ENCODE measurements around the gene SLC49A4.

Gene SLC49A4

DNA sequence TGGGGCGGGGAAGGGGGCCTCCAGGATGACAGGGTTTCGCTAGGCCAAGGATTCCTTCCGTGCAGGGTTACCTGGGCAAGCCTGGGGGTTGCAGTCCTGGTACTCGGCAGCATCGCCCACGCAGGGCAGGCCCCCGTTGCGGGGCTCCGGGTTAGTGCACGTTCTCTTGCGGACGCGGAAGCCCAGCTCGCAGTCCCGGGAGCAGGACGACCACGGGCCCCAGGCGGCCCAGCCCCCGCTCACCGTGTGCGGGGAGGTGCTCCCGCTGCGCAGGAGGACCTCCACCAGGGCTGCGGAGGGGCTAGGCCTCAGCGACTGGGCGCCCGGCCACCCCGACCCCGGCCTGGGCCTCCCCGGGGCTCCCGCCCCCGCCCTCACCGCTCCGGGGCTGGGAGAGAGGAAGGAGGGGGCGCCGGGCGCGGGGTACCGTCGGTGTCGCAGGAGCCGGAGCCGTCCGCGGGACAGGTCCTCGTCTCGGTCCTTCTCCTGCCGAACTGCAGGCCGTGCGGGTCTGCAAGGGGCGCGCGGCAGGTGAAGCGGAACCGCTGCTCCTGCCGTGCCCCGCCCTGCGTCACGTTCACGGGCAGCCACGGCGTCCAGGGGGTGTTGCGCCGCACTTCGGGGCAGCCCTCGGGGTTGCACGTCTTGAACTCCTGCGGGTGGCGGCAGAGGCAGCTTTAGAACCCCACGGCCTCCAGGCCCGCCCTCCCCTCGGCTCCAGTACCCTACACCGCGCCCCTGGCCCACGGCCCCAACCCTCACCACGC, 118.1 kb downstream of the SLC49A4 start:
- H3F3A ChIP-seq (ENCODE audit: insufficient read depth): no peaks in the 10 kb centered on the region
- no peaks in the 10 kb centered on the region for H3K9me2 ChIP-seq (replicated peaks; ENCODE audit: insufficient read depth, low read length)
- no peaks in the 10 kb centered on the region for H3K27me3 ChIP-seq (ENCODE audit: low read length)
- no peak overlapping the region for H2AFZ ChIP-seq (ENCODE audit: low read depth, low read length, severe bottlenecking)
- no peaks in the 10 kb centered on the region for H3K9me3 ChIP-seq (ENCODE audit: insufficient read depth, low read length)
- H3K4me3 ChIP-seq (ENCODE audit: insufficient read depth, low read length, poor library complexity, severe bottlenecking): no peak overlapping the region
- H3K36me3 ChIP-seq (ENCODE audit: low read length): no peaks in the 10 kb centered on the region
- no peaks in the 10 kb centered on the region for H3K79me2 ChIP-seq (ENCODE audit: insufficient read depth, low read length)
- no peak overlapping the region for H3K4me2 ChIP-seq (ENCODE audit: low read depth, low read length, poor library complexity, severe bottlenecking)
- H3K9ac ChIP-seq (ENCODE audit: low read length): no peak overlapping the region
- TF ChIP-seq, protein P1, sequence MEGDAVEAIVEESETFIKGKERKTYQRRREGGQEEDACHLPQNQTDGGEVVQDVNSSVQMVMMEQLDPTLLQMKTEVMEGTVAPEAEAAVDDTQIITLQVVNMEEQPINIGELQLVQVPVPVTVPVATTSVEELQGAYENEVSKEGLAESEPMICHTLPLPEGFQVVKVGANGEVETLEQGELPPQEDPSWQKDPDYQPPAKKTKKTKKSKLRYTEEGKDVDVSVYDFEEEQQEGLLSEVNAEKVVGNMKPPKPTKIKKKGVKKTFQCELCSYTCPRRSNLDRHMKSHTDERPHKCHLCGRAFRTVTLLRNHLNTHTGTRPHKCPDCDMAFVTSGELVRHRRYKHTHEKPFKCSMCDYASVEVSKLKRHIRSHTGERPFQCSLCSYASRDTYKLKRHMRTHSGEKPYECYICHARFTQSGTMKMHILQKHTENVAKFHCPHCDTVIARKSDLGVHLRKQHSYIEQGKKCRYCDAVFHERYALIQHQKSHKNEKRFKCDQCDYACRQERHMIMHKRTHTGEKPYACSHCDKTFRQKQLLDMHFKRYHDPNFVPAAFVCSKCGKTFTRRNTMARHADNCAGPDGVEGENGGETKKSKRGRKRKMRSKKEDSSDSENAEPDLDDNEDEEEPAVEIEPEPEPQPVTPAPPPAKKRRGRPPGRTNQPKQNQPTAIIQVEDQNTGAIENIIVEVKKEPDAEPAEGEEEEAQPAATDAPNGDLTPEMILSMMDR (IDR thresholded peaks at IDR 0.05; ENCODE audit: insufficient read depth, low read length, poor library complexity, severe bottlenecking): no peak
- no peak for TF ChIP-seq EZH2phosphoT487 (conservative IDR thresholded peaks at IDR 0.05; ENCODE audit: low read length)
- no peak overlapping the region for H3K27ac ChIP-seq (ENCODE audit: low read depth, low read length)
- no peaks in the 10 kb centered on the region for H4K20me1 ChIP-seq (ENCODE audit: low read depth, low read length)

DNA sequence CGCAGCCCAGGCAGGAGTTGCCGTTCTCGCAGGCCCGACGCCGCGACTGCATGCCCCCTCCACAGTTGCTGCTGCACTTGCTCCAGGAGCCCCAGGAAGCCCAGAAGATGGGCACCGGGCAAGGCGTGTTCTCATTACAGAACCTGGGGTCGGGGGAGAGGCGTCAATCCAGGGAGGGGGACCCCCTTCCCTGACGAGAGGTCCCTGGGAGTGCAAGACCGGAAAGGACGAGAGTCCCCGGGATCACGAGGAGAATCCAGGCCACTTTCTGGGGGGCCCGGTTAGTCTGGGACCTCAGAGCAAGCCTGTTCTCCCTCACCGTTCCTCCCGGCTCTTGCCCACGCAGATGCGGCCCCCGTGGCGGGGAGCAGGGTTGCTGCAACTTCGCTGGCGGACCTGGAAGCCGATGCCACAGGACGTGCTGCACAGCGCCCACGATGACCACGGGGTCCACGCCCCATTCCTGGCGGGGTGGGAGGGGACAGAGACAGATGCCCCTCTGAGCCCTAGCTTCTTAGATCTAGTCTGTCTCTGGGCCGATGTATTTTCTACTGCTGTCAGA, 118.8 kb downstream of the SLC49A4 start:
- no peaks in the 10 kb centered on the region for H3K9me3 ChIP-seq (ENCODE audit: insufficient read depth, low read length)
- TF ChIP-seq, protein P1 (IDR thresholded peaks at IDR 0.05; ENCODE audit: insufficient read depth, low read length, poor library complexity, severe bottlenecking): no peak
- no peak for TF ChIP-seq EZH2phosphoT487 (conservative IDR thresholded peaks at IDR 0.05; ENCODE audit: low read length)
- no peak overlapping the region for H3K27ac ChIP-seq (ENCODE audit: low read depth, low read length)
- H3K27me3 ChIP-seq (ENCODE audit: low read length): no peaks in the 10 kb centered on the region
- no peak overlapping the region for H3K9ac ChIP-seq (ENCODE audit: low read length)
- no peaks in the 10 kb centered on the region for H3F3A ChIP-seq (ENCODE audit: insufficient read depth)
- no peaks in the 10 kb centered on the region for H3K79me2 ChIP-seq (ENCODE audit: insufficient read depth, low read length)
- H4K20me1 ChIP-seq (ENCODE audit: low read depth, low read length): no peaks in the 10 kb centered on the region
- H2AFZ ChIP-seq (ENCODE audit: low read depth, low read length, severe bottlenecking): no peak overlapping the region
- H3K4me3 ChIP-seq (ENCODE audit: insufficient read depth, low read length, poor library complexity, severe bottlenecking): no peak overlapping the region
- H3K36me3 ChIP-seq (ENCODE audit: low read length): no peaks in the 10 kb centered on the region
- no peak overlapping the region for H3K4me2 ChIP-seq (ENCODE audit: low read depth, low read length, poor library complexity, severe bottlenecking)
- H3K9me2 ChIP-seq (replicated peaks; ENCODE audit: insufficient read depth, low read length): no peaks in the 10 kb centered on the region

DNA sequence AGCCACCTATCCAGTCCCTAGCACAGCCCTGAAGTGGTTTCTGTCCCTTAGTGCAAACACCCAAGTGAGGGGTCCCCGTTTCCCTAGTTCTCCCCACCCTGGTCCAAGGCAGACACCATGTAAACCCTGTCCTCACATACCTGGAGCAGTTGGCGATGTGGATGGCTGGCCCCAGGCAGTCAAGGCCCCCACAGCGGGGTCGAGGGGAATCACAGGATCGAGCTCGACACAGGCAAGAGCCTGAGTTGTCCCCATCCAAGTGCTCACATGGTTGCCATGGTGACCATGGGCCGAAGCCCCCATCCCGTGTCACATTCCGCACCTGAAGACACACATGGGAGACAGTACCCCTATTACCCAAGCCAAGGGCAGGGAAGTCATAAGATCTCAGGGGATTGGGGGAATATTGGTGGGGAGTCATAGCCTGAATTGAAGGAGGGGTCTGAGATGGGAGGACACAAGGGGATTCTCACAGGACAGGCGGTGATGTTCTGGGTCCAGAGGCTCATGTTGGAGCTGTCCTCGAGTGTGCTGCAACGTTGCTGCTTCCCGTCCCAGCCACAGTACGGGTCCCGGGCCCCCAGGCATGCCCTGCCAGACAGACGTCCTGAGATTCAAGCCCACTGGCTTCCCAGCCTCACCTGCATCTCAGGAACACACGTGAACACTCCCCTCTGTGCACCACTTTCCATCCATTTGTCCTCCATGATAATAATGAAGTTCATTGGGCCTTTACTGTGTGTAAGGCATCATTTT, 120.6 kb downstream of the SLC49A4 start:
- H3K9ac ChIP-seq (ENCODE audit: low read length): no peak overlapping the region
- H3F3A ChIP-seq (ENCODE audit: insufficient read depth): no peaks in the 10 kb centered on the region
- H3K79me2 ChIP-seq (ENCODE audit: insufficient read depth, low read length): no peaks in the 10 kb centered on the region
- H2AFZ ChIP-seq (ENCODE audit: low read depth, low read length, severe bottlenecking): no peak overlapping the region
- no peak overlapping the region for H3K27ac ChIP-seq (ENCODE audit: low read depth, low read length)
- no peaks in the 10 kb centered on the region for H3K9me3 ChIP-seq (ENCODE audit: insufficient read depth, low read length)
- H3K9me2 ChIP-seq (replicated peaks; ENCODE audit: insufficient read depth, low read length): no peaks in the 10 kb centered on the region
- H3K36me3 ChIP-seq (ENCODE audit: low read length): no peaks in the 10 kb centered on the region
- TF ChIP-seq, protein P1 (IDR thresholded peaks at IDR 0.05; ENCODE audit: insufficient read depth, low read length, poor library complexity, severe bottlenecking): no peak
- TF ChIP-seq EZH2phosphoT487 (conservative IDR thresholded peaks at IDR 0.05; ENCODE audit: low read length): no peak
- no peak overlapping the region for H3K4me2 ChIP-seq (ENCODE audit: low read depth, low read length, poor library complexity, severe bottlenecking)
- no peak overlapping the region for H3K4me3 ChIP-seq (ENCODE audit: insufficient read depth, low read length, poor library complexity, severe bottlenecking)
- no peaks in the 10 kb centered on the region for H4K20me1 ChIP-seq (ENCODE audit: low read depth, low read length)
- H3K27me3 ChIP-seq (ENCODE audit: low read length): no peaks in the 10 kb centered on the region

Measured in SU-DHL-6 (cell line).